Mesodermal cell (in vitro differentiated cells): Measurements from ENCODE around the gene OR1K1.
"Not testable (repeated sequence)": the region's sequence is repeated elsewhere in the genome, so short reads cannot be mapped to it uniquely, and the experiment has no call there.

ENCODE experiments used
- H3K27ac ChIP-seq: 2 replicates; pipeline ENCODE4 v1.7.0; 2013; ENCODE audit warnings: mild to moderate bottlenecking, low read depth, low read length, moderate library complexity; ENCODE audit not compliant: severe bottlenecking
- H3K36me3 ChIP-seq: 2 replicates; pipeline ENCODE4 v1.7.1; 2013; ENCODE audit warnings: mild to moderate bottlenecking, low read length, moderate library complexity; ENCODE audit not compliant: control insufficient read depth, insufficient read depth
- H3K4me1 ChIP-seq: one replicate; pipeline ENCODE4 v1.7.1; 2013; ENCODE audit warnings: mild to moderate bottlenecking, low read length; ENCODE audit not compliant: insufficient read depth, control insufficient read depth, poor library complexity, severe bottlenecking
- H3K4me3 ChIP-seq: 2 replicates; pipeline ENCODE4 v1.7.0; 2013; ENCODE audit warnings: low read length, control low read depth, mild to moderate bottlenecking; ENCODE audit not compliant: insufficient read depth, poor library complexity, severe bottlenecking; ENCODE audit errors: extremely low read depth
- H3K9me3 ChIP-seq: 2 replicates; pipeline ENCODE4 v1.7.1; 2013; ENCODE audit warnings: mild to moderate bottlenecking, low read length, moderate library complexity; ENCODE audit not compliant: control insufficient read depth
- WGBS, 2 experiments: methylation state at CpG; one replicate each; pipeline ENCODE4 v1.1.5; 2013; ENCODE audit warnings: missing lambda C conversion rate in 2 of 2; ENCODE audit not compliant: insufficient coverage in 2 of 2; 5-methylcytosine and 5-hydroxymethylcytosine counted together

The OR1K1 gene

DNA sequence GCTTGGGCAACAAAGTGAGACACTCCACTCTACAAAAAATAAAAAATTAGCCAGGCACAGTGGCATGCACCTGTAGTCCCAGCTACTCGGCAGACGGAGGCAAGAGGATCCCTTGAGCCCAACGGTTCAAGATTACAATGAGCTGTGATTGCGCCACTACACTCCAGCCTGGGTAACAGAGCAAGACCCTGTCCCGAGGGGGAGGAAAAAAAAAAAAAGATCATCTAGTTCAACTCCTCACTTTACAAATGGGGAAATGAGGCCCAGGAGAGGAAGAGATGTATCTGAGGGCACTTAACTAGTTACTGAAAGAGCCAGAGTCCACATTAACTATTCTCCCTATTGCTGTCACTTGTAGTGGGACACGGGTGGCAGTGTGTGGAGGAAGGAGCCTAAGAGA, 14.6 kb downstream of the OR1K1 start:
- H3K27ac ChIP-seq: no peak overlapping the region
- no peaks in the 10 kb centered on the region for H3K9me3 ChIP-seq
- 86 to 93% methylated on average over 3 to 5 of the region's 6 CpGs for WGBS, 2 experiments
- peaks cover 5% of the 10 kb centered on the region for H3K4me1 ChIP-seq
- H3K36me3 ChIP-seq: peaks cover 31% of the 10 kb centered on the region
- H3K4me3 ChIP-seq: no peak overlapping the region

DNA sequence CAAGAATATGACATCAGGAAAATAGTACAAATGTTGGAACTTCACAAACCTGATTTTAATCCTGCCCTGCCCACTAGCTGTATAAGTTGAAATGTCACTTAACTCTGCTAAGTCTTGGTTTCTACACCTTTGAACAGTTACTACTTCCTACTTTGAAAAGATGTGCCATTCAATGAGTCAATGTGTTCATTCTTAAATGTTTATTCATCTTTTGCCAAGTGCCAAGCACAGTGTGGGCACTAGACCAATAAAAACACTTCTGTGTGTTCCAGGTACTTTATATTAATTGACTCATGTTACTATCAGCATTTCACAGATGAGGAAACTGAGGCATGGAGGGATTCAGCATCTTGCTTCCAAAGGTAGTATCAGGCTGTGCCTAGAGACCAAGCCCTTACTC, 15.6 kb downstream of the OR1K1 start:
- peaks cover 40% of the 10 kb centered on the region for H3K36me3 ChIP-seq
- H3K9me3 ChIP-seq: no peaks in the 10 kb centered on the region
- no peak overlapping the region for H3K4me3 ChIP-seq
- H3K4me1 ChIP-seq: peaks cover 14% of the 10 kb centered on the region
- no peak overlapping the region for H3K27ac ChIP-seq

DNA sequence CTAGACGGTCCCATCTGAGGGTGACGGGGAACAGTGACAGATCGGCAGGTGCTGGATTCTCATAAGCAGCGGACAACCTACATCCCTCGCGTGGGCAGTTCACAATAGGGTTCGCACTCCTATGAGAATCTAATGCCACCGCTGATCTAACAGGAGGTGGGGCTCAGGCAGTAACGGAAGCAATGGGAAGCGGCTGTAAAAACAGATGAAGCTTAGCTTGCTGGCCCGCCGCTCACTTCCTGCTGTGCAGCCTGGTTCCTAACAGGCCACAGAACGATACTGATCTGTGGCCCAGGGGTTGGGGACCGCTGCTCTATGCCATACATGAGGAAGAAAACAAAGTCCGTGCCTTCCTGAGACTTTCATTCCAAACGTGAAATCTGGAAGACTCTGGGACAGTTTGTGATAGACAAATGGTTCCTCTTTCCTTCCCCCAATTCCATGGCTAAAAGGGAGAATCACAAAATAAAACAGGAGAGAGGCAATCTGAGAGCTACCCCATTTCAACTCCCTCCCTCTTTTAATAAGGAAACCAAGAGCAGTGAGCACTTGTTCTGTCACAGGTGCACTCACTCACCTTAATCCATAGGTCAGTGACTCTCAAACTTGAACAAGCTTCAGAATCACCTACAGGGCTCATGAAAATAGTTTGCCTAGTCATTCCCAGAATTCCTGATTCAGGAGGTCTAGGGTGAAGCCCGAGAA, 16.4 kb downstream of the OR1K1 start:
- WGBS, 2 experiments: 82 to 96% methylated on average over 15 of the region's 17 CpGs
- H3K36me3 ChIP-seq: peaks cover 48% of the 10 kb centered on the region
- H3K27ac ChIP-seq: peak overlapping the region; percentile 23
- H3K9me3 ChIP-seq: no peaks in the 10 kb centered on the region
- peaks cover 14% of the 10 kb centered on the region for H3K4me1 ChIP-seq
- H3K4me3 ChIP-seq: no peak overlapping the region

DNA sequence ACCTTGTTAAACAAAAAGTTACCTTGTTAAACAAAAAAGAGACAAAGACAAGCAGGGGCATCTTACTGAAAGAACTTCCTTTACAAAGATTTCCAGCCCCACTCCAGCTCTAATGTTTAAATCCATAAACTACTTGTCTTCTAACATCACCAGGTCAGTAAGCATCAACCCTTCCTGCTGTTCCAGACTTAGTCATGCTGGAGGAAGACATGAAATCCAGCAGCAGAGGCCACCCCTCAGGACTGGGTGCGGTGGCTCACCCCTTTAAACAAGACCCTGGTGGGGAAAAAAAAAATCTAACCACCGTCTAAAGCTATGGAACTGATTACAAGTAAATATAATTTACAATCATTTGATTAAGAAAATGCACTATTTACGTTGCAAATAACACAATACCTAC, 19.4 kb downstream of the OR1K1 start:
- WGBS, 2 experiments: 83% methylated on average over 1 of the region's 3 CpGs; no CpG with 5 or more reads in 1 of the 2 experiments
- Histone ChIP-seq H3K36me3 (peaks cover 77% of the 10 kb centered on the region), H3K4me3 (no peak overlapping the region)

DNA sequence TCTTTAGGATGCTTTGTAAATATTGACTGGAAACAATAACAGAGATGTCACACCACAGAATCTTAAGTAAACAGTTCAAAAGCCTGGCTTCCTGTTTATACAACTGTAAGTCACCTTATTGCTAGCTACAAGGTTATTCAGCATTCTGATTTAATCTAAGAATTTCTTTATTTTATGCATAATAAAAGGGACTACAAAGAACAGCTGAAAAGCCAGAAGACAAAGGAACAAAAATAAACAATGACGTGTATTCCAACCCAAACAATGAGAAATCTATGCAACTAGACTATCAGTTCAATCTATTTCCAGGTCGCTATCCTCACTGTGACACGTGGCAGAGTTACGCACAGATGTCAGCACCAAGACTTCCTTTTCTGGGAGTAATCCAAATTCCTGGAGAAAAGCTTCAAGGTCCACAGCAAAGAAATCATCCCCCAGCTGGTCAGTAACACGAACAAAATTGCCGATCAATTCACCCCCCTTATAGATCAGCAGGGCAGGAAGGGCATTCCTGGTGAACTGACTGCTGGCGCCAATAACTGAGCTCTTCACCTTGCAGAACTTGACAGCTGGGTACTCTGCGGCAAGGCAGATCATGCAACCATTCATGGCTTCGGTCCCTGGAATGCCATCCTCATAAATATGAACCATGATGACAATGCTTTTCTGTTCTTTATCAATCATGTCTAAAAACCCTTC, 20.0 kb downstream of the OR1K1 start:
- Histone ChIP-seq H3K36me3 (peaks cover 81% of the 10 kb centered on the region), H3K27ac (peak overlapping the region; percentile 54), H3K9me3 (no peaks in the 10 kb centered on the region), H3K4me3 (no peak overlapping the region), H3K4me1 (peaks cover 14% of the 10 kb centered on the region)
- 94 to 96% methylated on average over 6 to 9 of the region's 9 CpGs for WGBS, 2 experiments

More for the DNA sequence above, 19.4 kb downstream of the OR1K1 start:
- no peaks in the 10 kb centered on the region for H3K9me3 ChIP-seq
- peaks cover 14% of the 10 kb centered on the region for H3K4me1 ChIP-seq
- H3K27ac ChIP-seq: peak overlapping the region; percentile 54

DNA sequence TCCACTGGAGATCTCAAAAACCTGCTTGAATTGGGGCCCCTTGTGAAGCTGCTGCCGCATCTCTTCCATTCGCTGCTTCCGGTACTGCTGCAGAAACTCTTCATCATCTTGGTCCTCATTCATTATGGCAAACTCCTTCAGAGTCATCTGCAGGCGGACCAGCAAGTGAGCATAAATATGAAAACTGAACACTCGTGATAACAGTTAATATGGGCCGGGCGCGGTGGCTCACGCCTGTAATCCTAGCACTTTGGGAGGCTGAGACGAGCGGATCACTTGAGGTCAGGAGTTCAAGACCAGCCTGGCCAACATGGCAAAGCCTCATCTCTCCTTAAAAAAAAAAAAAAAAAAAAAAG, 20.5 kb downstream of the OR1K1 start:
- Histone ChIP-seq H3K4me1 (peaks cover 14% of the 10 kb centered on the region), H3K36me3 (peaks cover 83% of the 10 kb centered on the region), H3K4me3 (no peak overlapping the region), H3K9me3 (no peaks in the 10 kb centered on the region), H3K27ac (no peak overlapping the region)
- 97 to 99% methylated on average over 9 to 11 of the region's 11 CpGs for WGBS, 2 experiments

DNA sequence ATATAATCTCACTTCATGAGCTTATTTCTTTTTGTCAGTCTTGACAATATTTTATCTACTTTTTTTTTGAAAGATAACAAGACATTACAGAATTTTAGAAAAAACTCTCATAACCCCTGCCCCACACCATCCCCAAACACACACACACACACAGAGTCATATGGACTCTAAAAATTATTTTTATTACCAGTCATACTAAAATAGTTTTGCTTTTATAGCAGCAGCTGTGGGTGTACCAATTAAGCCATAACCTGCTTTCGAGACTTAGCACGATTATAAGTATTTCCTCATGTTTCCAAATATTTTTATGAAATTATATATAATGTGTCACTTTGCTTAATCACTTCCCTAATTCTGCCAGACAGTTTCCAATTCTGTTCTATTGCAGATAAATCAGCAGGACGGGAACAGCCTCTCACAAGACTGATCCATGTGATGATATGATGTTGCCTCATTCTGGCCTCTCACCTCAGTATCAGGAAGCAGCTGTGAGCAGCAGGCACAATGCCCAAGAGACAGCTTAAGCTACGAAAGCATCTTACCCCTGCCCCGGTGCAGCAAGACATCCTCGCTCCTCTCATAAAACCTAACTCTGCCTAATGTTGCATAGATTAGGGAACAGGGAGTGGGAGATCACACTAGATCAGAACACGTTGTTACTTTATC, 21.5 kb downstream of the OR1K1 start:
- WGBS, 2 experiments: 98 to 100% methylated on average over 3 to 5 of the region's 7 CpGs
- Histone ChIP-seq H3K9me3 (no peaks in the 10 kb centered on the region), H3K4me1 (peaks cover 15% of the 10 kb centered on the region), H3K36me3 (peaks cover 81% of the 10 kb centered on the region), H3K4me3 (no peak overlapping the region), H3K27ac (no peak overlapping the region)

DNA sequence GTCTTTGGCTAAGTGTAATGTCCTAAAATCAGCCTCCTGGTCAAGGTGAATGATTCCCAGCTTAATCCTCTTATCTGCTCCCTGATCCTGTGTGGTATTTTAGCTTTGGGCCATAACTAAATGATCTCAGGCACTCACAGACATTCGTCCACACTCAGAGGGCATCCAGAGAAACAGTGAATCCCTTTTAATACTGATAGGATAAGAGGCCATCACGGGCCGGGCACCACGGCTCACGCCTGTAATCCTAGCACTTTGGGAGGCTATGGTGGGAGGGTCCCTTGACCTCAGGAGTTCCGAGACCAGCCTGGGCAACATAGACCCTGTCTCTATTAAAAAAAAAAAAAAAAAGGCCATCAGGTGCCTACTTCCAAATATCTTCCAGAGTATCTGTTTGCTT, 22.1 kb downstream of the OR1K1 start:
- Histone ChIP-seq H3K4me3 (no peak overlapping the region), H3K27ac (no peak overlapping the region), H3K36me3 (peaks cover 79% of the 10 kb centered on the region), H3K4me1 (peaks cover 22% of the 10 kb centered on the region), H3K9me3 (no peaks in the 10 kb centered on the region)
- 80 to 95% methylated on average over 1 to 5 of the region's 6 CpGs for WGBS, 2 experiments

DNA sequence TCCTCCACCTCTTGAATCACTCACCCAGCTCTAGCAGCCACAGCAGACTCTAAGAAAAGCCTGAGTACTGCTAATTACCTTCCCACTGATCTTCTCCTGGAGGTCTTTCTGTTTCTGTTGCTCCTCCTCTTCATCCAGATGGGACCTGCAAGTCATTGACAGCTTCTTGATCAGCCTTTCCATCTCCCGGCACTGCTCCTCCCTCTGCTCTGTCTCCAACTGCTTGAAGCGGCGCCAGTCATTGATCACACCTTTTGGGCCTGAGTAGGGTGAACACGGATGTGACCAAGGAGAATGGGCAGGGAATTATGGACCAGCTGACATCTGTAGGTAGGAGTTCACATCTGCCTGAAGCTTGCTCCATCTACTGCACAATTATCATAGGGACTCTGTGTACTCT, 23.0 kb downstream of the OR1K1 start:
- Histone ChIP-seq H3K4me1 (peaks cover 22% of the 10 kb centered on the region), H3K9me3 (no peaks in the 10 kb centered on the region), H3K36me3 (peaks cover 72% of the 10 kb centered on the region), H3K27ac (no peak overlapping the region), H3K4me3 (no peak overlapping the region)
- 93 to 97% methylated on average over 3 of the region's 4 CpGs for WGBS, 2 experiments

DNA sequence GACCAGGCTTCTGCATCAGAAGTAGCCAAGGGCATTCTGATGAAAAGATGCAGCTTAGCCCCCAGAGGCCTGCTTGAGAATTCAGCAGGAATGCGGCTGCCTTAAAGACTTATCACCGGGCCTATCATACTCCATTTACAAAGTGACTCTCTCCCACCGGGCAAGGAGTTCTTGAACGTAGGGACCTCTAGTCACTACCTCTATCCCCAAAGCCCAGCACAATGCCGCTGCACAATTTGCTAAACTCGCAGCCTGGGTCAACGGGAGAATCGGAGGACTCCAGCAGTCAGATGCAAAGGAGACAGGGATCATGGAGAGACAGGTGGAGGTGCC, 27.8 kb downstream of the OR1K1 start:
- WGBS, 2 experiments: 0% methylated on average over 5 to 7 of the region's 8 CpGs

DNA sequence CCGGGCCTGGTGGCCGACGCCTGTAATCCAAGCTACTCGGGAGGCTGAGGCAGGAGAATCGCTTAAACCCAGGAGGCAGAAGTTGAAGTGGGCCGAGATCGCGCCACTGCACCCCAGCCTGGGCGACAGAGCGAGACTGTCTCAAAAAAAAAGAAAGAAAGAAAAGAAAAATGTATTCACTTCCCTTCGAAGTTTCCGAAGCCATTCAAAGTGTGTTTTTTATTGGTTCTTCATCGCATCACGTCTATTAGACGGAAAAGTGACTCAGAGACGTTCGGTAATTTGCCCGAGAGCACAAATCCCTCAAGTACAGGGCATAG, 29.0 kb downstream of the OR1K1 start:
- H3K4me1 ChIP-seq, H3K9me3 ChIP-seq: not testable (repeated sequence)
- 56 to 70% methylated on average over 8 to 13 of the region's 18 CpGs for WGBS, 2 experiments
- Histone ChIP-seq H3K4me3 (peak overlapping the region; percentile 79), H3K36me3 (peaks cover 25% of the 10 kb centered on the region), H3K27ac (peak overlapping the region; percentile 88)

More for the DNA sequence above, 27.8 kb downstream of the OR1K1 start:
- Histone ChIP-seq H3K4me3 (peak overlapping the region; percentile 79), H3K36me3 (peaks cover 36% of the 10 kb centered on the region), H3K27ac (peak overlapping the region; percentile 88), H3K4me1 (peaks cover 8% of the 10 kb centered on the region), H3K9me3 (no peaks in the 10 kb centered on the region)
